GM23248 (cell line): ENCODE data around the gene ITGAD. TPM values are rescaled to one million over a fixed set of nuclear protein-coding genes. Genes with fewer than 3 reads are reported as not detected.

ENCODE experiments used
- DNase-seq: peaks from one replicate; pipeline ENCODE4 v3.0.0-alpha.2; 2015
- H2AFZ ChIP-seq: fragments of 200-600 bp; sonication (generic); 2 replicates; pipeline ENCODE4 v1.6.1; 2016; ENCODE audit warnings: antibody characterized with exemption
- H3F3A ChIP-seq: fragments of 200-600 bp; sonication (generic); 2 replicates; pipeline ENCODE4 v1.6.1; 2016; ENCODE audit warnings: mild to moderate bottlenecking, antibody characterized with exemption, mixed run types; ENCODE audit not compliant: insufficient read depth
- H3K27ac ChIP-seq: fragments of 200-600 bp; sonication (generic); 2 replicates; pipeline ENCODE4 v1.5.1; 2016; ENCODE audit warnings: mild to moderate bottlenecking
- H3K27me3 ChIP-seq: fragments of 200-600 bp; sonication (generic); replicated peaks from 2 replicates; pipeline ENCODE4 v1.6.1; 2016; ENCODE audit warnings: mild to moderate bottlenecking; ENCODE audit not compliant: insufficient read depth
- H3K36me3 ChIP-seq: fragments of 200-600 bp; sonication (generic); 2 replicates; pipeline ENCODE4 v1.6.1; 2016; ENCODE audit warnings: low read depth, mild to moderate bottlenecking
- H3K4me1 ChIP-seq: fragments of 200-600 bp; sonication (generic); 2 replicates; pipeline ENCODE4 v1.6.1; 2016; ENCODE audit warnings: mild to moderate bottlenecking; ENCODE audit not compliant: insufficient read depth
- H3K4me2 ChIP-seq: fragments of 200-600 bp; sonication (generic); one replicate; pipeline ENCODE4 v1.6.1; 2016; ENCODE audit warnings: mild to moderate bottlenecking; ENCODE audit not compliant: unreplicated experiment
- H3K4me3 ChIP-seq: fragments of 200-600 bp; sonication (generic); 2 replicates; pipeline ENCODE4 v1.5.1; 2016; ENCODE audit warnings: mild to moderate bottlenecking
- H3K79me2 ChIP-seq: fragments of 200-600 bp; sonication (generic); 2 replicates; pipeline ENCODE4 v1.6.1; 2016; ENCODE audit warnings: mild to moderate bottlenecking; ENCODE audit not compliant: insufficient read depth
- H3K9ac ChIP-seq: fragments of 200-600 bp; sonication (generic); 2 replicates; pipeline ENCODE4 v1.6.1; 2016; ENCODE audit warnings: mild to moderate bottlenecking
- H3K9me2 ChIP-seq: fragments of 200-600 bp; sonication (generic); 2 replicates; pipeline ENCODE4 v1.6.1; 2016; ENCODE audit warnings: mixed run types, mild to moderate bottlenecking, moderate library complexity; ENCODE audit not compliant: insufficient read depth
- H3K9me3 ChIP-seq: fragments of 200-600 bp; sonication (generic); one replicate; pipeline ENCODE4 v1.6.1; 2017; ENCODE audit warnings: low read depth
- H4K20me1 ChIP-seq: fragments of 200-600 bp; sonication (generic); 2 replicates; pipeline ENCODE4 v1.6.0; 2016; ENCODE audit not compliant: insufficient read depth
- EZH2 ChIP-seq: fragments of 200-600 bp; sonication (generic); IDR thresholded peaks from 2 replicates; pipeline ENCODE4 v1.6.1; 2018; ENCODE audit warnings: antibody characterized with exemption, mild to moderate bottlenecking; ENCODE audit not compliant: insufficient read depth, poor library complexity, severe bottlenecking
- EZH2phosphoT487 ChIP-seq: fragments of 200-600 bp; sonication (generic); IDR thresholded peaks from 2 replicates; pipeline ENCODE4 v1.6.1; 2018; ENCODE audit warnings: antibody characterized with exemption, moderate library complexity, mild to moderate bottlenecking, low read depth; ENCODE audit not compliant: insufficient read depth
- WGBS, 2 experiments: methylation state at CpG; one replicate each; pipeline ENCODE4 v1.1.6; 2015 to 2017; ENCODE audit warnings: low lambda C conversion rate in 2 of 2, low coverage in 1 of 2; ENCODE audit errors: missing lambda C conversion rate in 2 of 2; 5-methylcytosine and 5-hydroxymethylcytosine counted together
- in situ Hi-C: fragments of 300-500 bp; cut with MboI; formaldehyde crosslinking; loops from 2 replicates; pipeline ENCODE4 v1.15.0; 2020
- polyA plus RNA-seq: library from polyadenylated mRNA; unstranded; fragments of >200 nt; fragmentation: Nextera tagmentation; extraction: Ambion mirVana; gene quantifications from 2 replicates; pipeline ENCODE4 v1.2.1, GENCODE V29; 2016
- total RNA-seq: library from RNA; depleted of rRNA; stranded (reverse); fragments of >200 nt; shearing (Covaris generic); gene quantifications from 2 replicates; pipeline ENCODE4 v1.2.3, GENCODE V29; 2014

Gene ITGAD
- total and polyA plus RNA-seq, 2 experiments from 2014 or later: not detected

DNA sequence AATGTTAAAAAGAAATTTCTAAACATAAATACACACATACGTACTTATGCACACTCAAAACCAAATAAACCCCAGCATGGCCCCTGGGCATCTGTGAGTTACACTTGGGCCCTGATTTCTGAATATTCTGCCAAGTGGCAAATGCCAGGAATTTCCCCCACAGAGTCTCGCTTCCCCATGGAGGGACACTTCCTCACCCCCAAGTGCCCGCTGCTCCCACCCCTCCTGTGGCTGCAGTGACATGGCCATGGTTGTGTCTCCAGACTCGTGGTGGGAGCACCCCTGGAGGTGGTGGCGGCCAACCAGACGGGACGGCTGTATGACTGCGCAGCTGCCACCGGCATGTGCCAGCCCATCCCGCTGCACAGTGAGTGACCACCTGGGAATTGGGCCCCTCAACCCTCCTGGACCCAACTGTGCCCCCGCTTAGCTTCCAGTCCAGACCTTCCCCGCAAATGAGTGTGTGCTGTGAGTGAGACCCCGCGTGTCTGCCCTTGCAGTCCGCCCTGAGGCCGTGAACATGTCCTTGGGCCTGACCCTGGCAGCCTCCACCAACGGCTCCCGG lies 4.0 kb downstream of the ITGAD start:
- H3K9me2 ChIP-seq: no peaks in the 10 kb centered on the region
- in situ Hi-C loops: no loop called here
- no peaks in the 10 kb centered on the region for H3K79me2 ChIP-seq
- H4K20me1 ChIP-seq: no peaks in the 10 kb centered on the region
- H3F3A ChIP-seq: no peaks in the 10 kb centered on the region
- H2AFZ ChIP-seq: no peak overlapping the region
- no peak for TF ChIP-seq EZH2
- TF ChIP-seq EZH2phosphoT487: no peak
- DNase-seq: no peak
- H3K9me3 ChIP-seq: no peaks in the 10 kb centered on the region
- H3K4me3 ChIP-seq: no peak overlapping the region
- no peak overlapping the region for H3K9ac ChIP-seq
- WGBS, 2 experiments: 63 to 65% methylated on average over 17 to 18 of the region's 18 CpGs
- H3K4me1 ChIP-seq: no peaks in the 10 kb centered on the region
- no peaks in the 10 kb centered on the region for H3K36me3 ChIP-seq
- no peak overlapping the region for H3K27ac ChIP-seq
- H3K4me2 ChIP-seq: no peak overlapping the region
- H3K27me3 ChIP-seq: no peaks in the 10 kb centered on the region

DNA sequence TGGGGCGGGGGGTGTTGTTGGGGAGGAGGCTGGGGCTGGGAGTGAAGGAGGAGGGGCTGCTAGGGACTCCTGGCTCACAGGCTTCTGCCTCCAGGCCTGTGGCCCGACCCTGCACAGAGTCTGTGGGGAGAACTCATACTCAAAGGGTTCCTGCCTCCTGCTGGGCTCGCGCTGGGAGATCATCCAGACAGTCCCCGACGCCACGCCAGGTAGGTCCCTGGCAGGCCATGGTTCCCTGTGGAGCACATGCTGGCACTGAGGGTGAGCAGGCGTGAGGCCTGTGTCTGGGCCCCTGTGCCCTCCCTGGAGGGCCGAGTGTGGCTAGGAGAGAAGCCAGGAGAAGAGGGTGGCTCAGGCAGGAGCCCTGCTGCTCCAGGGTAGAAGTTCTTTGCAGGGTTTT lies 4.6 kb downstream of the ITGAD start:
- H3K4me2 ChIP-seq: no peak overlapping the region
- H3F3A ChIP-seq: 0 out of 2 replicates have a peak, but pooled peaks cover under 1% of the 10 kb centered on the region
- H3K9me3 ChIP-seq: no peaks in the 10 kb centered on the region
- H3K9me2 ChIP-seq: no peaks in the 10 kb centered on the region
- no peak overlapping the region for H3K27ac ChIP-seq
- no peak for DNase-seq
- no peaks in the 10 kb centered on the region for H3K79me2 ChIP-seq
- TF ChIP-seq EZH2: no peak
- no peak for TF ChIP-seq EZH2phosphoT487
- no peak overlapping the region for H2AFZ ChIP-seq
- no peak overlapping the region for H3K4me3 ChIP-seq
- H3K9ac ChIP-seq: no peak overlapping the region
- H3K4me1 ChIP-seq: peaks cover 4% of the 10 kb centered on the region
- no peaks in the 10 kb centered on the region for H3K27me3 ChIP-seq
- no peaks in the 10 kb centered on the region for H3K36me3 ChIP-seq
- in situ Hi-C loops: no loop called here
- no peaks in the 10 kb centered on the region for H4K20me1 ChIP-seq
- WGBS, 2 experiments: 63 to 72% methylated on average over 8 to 9 of the region's 9 CpGs

DNA sequence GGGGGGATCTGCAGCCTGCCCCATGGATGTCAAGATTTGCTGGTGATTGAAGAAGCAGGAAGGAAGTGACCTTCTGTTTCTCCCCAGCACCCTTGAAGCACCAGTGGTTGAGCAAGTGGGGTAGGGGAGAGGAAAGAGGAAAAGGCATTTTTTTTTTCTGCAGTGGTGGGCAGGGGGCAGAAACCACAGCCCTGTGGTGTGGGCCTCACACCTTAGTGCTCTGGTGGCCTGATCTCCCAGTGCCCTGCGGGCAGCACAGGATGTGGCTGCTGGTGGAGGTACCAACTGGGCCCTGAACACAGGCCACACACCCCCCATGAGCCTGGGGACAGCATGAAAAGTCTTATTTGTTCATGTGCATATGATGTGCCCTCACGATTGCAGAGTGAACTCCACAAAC lies 7.1 kb downstream of the ITGAD start:
- H3K79me2 ChIP-seq: no peaks in the 10 kb centered on the region
- TF ChIP-seq EZH2phosphoT487 (no peak), EZH2 (no peak)
- no peak overlapping the region for H3K9ac ChIP-seq
- H3K9me3 ChIP-seq: no peaks in the 10 kb centered on the region
- H3K27ac ChIP-seq: no peak overlapping the region
- no peaks in the 10 kb centered on the region for H3K9me2 ChIP-seq
- H3K4me3 ChIP-seq: no peak overlapping the region
- no peak overlapping the region for H3K4me2 ChIP-seq
- DNase-seq: no peak
- no peaks in the 10 kb centered on the region for H3K27me3 ChIP-seq
- H3F3A ChIP-seq: 0 out of 2 replicates have a peak, but pooled peaks cover 5% of the 10 kb centered on the region
- H3K36me3 ChIP-seq: no peaks in the 10 kb centered on the region
- 36 to 55% methylated on average over 2 of the region's 2 CpGs for whole genome bisulfite sequencing, 2 experiments
- H3K4me1 ChIP-seq: peaks cover 10% of the 10 kb centered on the region
- H4K20me1 ChIP-seq: no peaks in the 10 kb centered on the region
- H2AFZ ChIP-seq: no peak overlapping the region
- in situ Hi-C loops: no loop called here

DNA sequence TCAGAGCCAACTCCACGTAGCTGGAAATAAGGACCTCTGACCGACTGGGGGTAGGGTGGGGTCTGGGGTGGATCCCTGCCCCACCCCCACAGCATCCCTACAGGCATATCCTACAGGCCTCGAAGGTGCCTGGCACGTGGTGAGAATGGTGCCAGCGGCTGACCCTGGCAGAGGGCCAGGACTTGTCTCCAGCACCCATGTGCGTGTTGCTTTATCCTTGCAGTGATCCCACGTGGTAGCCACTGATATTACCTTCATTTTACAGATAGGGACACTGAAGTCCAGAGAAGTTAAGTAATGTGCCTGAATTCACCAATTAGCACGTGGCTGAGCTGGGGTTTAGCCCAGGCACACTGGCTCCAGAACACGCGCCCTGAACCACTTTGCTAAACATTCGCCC lies 8.3 kb downstream of the ITGAD start:
- no peaks in the 10 kb centered on the region for H3K79me2 ChIP-seq
- H3K9me3 ChIP-seq: no peaks in the 10 kb centered on the region
- no peaks in the 10 kb centered on the region for H3K27me3 ChIP-seq
- H2AFZ ChIP-seq: no peak overlapping the region
- no peak overlapping the region for H3K27ac ChIP-seq
- H3K4me2 ChIP-seq: no peak overlapping the region
- 0 out of 2 replicates have a peak, but pooled peaks cover 5% of the 10 kb centered on the region for H3F3A ChIP-seq
- TF ChIP-seq EZH2phosphoT487 (no peak), EZH2 (no peak)
- no peak for DNase-seq
- no peaks in the 10 kb centered on the region for H4K20me1 ChIP-seq
- H3K36me3 ChIP-seq: no peaks in the 10 kb centered on the region
- in situ Hi-C loops: no loop called here
- no peak overlapping the region for H3K4me3 ChIP-seq
- H3K4me1 ChIP-seq: peaks cover 10% of the 10 kb centered on the region
- no peaks in the 10 kb centered on the region for H3K9me2 ChIP-seq
- H3K9ac ChIP-seq: no peak overlapping the region
- WGBS, 2 experiments: 41 to 43% methylated on average over 11 of the region's 11 CpGs
